Parathyroid adenoma (tissue), 2 donors: Measurements from ENCODE around the gene RINT1.

Source experiments
- H2AFZ ChIP-seq: fragments of 300-600 bp; sonication (generic); one replicate; pipeline ENCODE4 v1.7.0; 2017; ENCODE audit warnings: antibody characterized with exemption, mild to moderate bottlenecking
- H3K27ac ChIP-seq: fragments of 300-600 bp; sonication (generic); one replicate; pipeline ENCODE4 v1.7.0; 2017
- H3K27me3 ChIP-seq: fragments of 300-600 bp; sonication (generic); one replicate; pipeline ENCODE4 v1.7.0; 2017; ENCODE audit warnings: low read length; ENCODE audit not compliant: control insufficient read depth, insufficient read depth
- H3K36me3 ChIP-seq: fragments of 300-600 bp; sonication (generic); one replicate; pipeline ENCODE4 v1.7.0; 2017; ENCODE audit warnings: low read length; ENCODE audit not compliant: control insufficient read depth, insufficient read depth
- H3K4me1 ChIP-seq: fragments of 300-600 bp; sonication (generic); one replicate; pipeline ENCODE4 v1.7.0; 2017; ENCODE audit warnings: control low read depth
- H3K4me2 ChIP-seq: fragments of 300-600 bp; sonication (generic); one replicate; pipeline ENCODE4 v1.7.0; 2017; ENCODE audit warnings: low read length
- H3K4me3 ChIP-seq: fragments of 300-600 bp; sonication (generic); one replicate; pipeline ENCODE4 v1.7.0; 2017; ENCODE audit warnings: low read depth, low read length
- H3K79me2 ChIP-seq: fragments of 300-600 bp; sonication (generic); one replicate; pipeline ENCODE4 v1.7.0; 2017; ENCODE audit warnings: control low read depth
- H3K9ac ChIP-seq: fragments of 300-600 bp; sonication (generic); one replicate; pipeline ENCODE4 v1.7.0; 2017; ENCODE audit warnings: mild to moderate bottlenecking
- H3K9me3 ChIP-seq: fragments of 300-600 bp; sonication (generic); one replicate; pipeline ENCODE4 v1.7.0; 2017; ENCODE audit warnings: low read length; ENCODE audit not compliant: control insufficient read depth
- TF ChIP-seq, protein P1 (sequence below): fragments of 300-600 bp; sonication (generic); IDR thresholded peaks from one replicate; pipeline ENCODE4 v1.7.0; 2017; ENCODE audit warnings: antibody characterized with exemption, mild to moderate bottlenecking
- donor health status: primary hyperparathyroidism.

RINT1 gene

DNA sequence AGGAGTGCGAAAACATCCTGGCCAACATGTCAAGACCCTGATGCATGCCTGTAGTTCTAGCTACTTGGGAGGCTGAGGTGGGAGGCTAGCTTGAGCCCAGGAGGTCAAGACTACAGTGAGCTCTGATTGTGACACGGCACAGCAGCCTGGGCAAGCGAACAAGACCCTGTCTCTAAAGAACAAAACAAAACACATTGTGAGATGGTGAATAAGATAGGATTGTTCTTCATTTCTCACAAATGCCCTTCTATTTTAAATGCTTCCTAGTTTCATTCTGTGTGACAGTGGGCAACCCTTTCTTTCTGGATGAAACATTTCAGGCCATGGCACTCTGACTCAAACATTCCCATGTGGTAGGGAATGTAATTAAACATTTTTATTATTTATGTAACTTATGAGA, 35.8 kb downstream of the RINT1 start:
- no peaks in the 10 kb centered on the region for H3K4me1 ChIP-seq
- H3K79me2 ChIP-seq: no peaks in the 10 kb centered on the region
- H3K9ac ChIP-seq: no peak overlapping the region
- no peak overlapping the region for H3K4me2 ChIP-seq
- no peak overlapping the region for H3K27ac ChIP-seq
- TF ChIP-seq, protein P1, sequence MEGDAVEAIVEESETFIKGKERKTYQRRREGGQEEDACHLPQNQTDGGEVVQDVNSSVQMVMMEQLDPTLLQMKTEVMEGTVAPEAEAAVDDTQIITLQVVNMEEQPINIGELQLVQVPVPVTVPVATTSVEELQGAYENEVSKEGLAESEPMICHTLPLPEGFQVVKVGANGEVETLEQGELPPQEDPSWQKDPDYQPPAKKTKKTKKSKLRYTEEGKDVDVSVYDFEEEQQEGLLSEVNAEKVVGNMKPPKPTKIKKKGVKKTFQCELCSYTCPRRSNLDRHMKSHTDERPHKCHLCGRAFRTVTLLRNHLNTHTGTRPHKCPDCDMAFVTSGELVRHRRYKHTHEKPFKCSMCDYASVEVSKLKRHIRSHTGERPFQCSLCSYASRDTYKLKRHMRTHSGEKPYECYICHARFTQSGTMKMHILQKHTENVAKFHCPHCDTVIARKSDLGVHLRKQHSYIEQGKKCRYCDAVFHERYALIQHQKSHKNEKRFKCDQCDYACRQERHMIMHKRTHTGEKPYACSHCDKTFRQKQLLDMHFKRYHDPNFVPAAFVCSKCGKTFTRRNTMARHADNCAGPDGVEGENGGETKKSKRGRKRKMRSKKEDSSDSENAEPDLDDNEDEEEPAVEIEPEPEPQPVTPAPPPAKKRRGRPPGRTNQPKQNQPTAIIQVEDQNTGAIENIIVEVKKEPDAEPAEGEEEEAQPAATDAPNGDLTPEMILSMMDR: no peak
- no peaks in the 10 kb centered on the region for H3K27me3 ChIP-seq
- H3K36me3 ChIP-seq: no peaks in the 10 kb centered on the region
- no peak overlapping the region for H3K4me3 ChIP-seq
- H3K9me3 ChIP-seq: no peaks in the 10 kb centered on the region
- no peak overlapping the region for H2AFZ ChIP-seq

DNA sequence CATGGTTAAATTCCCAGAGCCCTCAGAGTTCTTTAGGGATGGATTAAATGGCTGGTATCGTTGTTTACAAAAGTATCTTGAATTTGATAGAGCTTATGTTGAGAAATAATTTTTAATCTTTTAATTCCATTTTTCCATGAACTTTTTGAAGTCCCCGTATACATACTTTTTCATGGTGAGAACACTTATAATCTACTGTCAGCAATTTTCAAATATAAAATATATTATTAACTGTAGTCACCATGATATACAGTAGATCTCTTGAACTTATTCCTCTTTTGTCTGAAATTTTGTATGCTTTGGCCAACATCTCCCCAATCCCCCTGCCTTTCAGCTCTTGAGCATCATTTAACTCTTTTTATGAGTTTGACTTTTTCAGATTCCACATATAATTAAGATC, 39.9 kb downstream of the RINT1 start:
- Histone ChIP-seq H3K4me1 (no peaks in the 10 kb centered on the region), H2AFZ (no peak overlapping the region), H3K79me2 (no peaks in the 10 kb centered on the region), H3K9ac (no peak overlapping the region), H3K27me3 (no peaks in the 10 kb centered on the region), H3K4me3 (no peak overlapping the region), H3K9me3 (no peaks in the 10 kb centered on the region), H3K36me3 (no peaks in the 10 kb centered on the region), H3K27ac (no peak overlapping the region), H3K4me2 (no peak overlapping the region)
- TF ChIP-seq, protein P1: no peak

GRCh38 chr7:105577251-105577650, 45.2 kb downstream of the RINT1 start:
- Histone ChIP-seq H3K4me1 (no peaks in the 10 kb centered on the region), H3K36me3 (no peaks in the 10 kb centered on the region), H3K9ac (no peak overlapping the region), H3K79me2 (no peaks in the 10 kb centered on the region), H3K4me3 (no peak overlapping the region), H3K9me3 (no peaks in the 10 kb centered on the region), H3K27me3 (no peaks in the 10 kb centered on the region), H2AFZ (no peak overlapping the region), H3K4me2 (no peak overlapping the region), H3K27ac (no peak overlapping the region)
- TF ChIP-seq, protein P1: no peak

DNA sequence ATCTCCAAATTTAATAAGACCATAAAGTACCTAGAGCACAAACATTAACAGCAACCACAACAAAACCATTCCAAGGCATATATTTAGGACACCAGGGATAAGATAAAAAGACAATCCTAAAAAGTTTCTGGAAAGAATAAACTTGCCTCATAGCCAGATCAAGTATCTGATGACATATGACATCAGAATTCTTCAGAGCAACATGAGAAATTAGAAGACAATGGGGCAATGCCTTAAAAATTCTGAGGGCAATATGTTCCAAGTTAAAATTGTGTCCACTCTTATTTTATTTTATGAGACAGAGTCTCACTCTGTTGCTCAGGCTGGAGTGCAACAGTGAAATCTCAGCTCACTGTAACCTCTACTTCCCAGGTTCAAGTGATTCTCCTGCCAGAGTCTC, 46.5 kb downstream of the RINT1 start:
- Histone ChIP-seq H3K27ac (no peak overlapping the region), H3K4me1 (no peaks in the 10 kb centered on the region), H3K36me3 (no peaks in the 10 kb centered on the region), H3K27me3 (no peaks in the 10 kb centered on the region), H3K9me3 (no peaks in the 10 kb centered on the region), H2AFZ (no peak overlapping the region), H3K4me2 (no peak overlapping the region), H3K4me3 (no peak overlapping the region), H3K9ac (no peak overlapping the region), H3K79me2 (no peaks in the 10 kb centered on the region)
- TF ChIP-seq, protein P1: no peak

- H2AFZ ChIP-seq: no peak overlapping the region
- no peaks in the 10 kb centered on the region for H3K9me3 ChIP-seq
- no peak overlapping the region for H3K27ac ChIP-seq
- no peaks in the 10 kb centered on the region for H3K27me3 ChIP-seq
- no peak overlapping the region for H3K4me3 ChIP-seq
- TF ChIP-seq, protein P1: no peak
- H3K36me3 ChIP-seq: no peaks in the 10 kb centered on the region
- no peaks in the 10 kb centered on the region for H3K4me1 ChIP-seq
- H3K4me2 ChIP-seq: no peak overlapping the region
- no peaks in the 10 kb centered on the region for H3K79me2 ChIP-seq
- no peak overlapping the region for H3K9ac ChIP-seq
These were observed 48.2 kb downstream of the RINT1 start for GRCh38 chr7:105580022-105580740.
